ENCODE data around the gene GPLD1.
"Not testable (repeated sequence)": the region's sequence is repeated elsewhere in the genome, so short reads cannot be mapped to it uniquely, and the experiment has no call there.

The GPLD1 gene

DNA sequence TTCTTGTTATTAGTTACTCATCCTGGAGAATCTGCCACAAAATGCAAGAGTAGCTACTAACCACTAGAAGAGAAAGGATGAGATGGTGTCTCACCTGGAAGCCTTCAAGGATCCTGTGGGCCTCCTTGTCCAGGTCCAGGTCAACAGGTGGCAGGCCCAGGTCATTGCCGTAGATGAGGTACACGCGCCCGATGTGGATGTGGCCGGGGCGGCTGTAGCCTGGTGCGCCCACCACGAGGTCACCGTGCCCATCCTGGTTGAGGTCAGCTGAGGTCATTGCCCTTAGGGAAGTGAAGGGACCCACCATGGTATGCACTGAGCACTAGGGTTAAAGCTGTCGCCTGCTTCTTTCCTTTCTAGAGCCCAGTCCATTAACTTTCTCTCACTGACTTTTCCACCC is 35.5 kb downstream of the GPLD1 start:
- no peak for ATAC-seq

DNA sequence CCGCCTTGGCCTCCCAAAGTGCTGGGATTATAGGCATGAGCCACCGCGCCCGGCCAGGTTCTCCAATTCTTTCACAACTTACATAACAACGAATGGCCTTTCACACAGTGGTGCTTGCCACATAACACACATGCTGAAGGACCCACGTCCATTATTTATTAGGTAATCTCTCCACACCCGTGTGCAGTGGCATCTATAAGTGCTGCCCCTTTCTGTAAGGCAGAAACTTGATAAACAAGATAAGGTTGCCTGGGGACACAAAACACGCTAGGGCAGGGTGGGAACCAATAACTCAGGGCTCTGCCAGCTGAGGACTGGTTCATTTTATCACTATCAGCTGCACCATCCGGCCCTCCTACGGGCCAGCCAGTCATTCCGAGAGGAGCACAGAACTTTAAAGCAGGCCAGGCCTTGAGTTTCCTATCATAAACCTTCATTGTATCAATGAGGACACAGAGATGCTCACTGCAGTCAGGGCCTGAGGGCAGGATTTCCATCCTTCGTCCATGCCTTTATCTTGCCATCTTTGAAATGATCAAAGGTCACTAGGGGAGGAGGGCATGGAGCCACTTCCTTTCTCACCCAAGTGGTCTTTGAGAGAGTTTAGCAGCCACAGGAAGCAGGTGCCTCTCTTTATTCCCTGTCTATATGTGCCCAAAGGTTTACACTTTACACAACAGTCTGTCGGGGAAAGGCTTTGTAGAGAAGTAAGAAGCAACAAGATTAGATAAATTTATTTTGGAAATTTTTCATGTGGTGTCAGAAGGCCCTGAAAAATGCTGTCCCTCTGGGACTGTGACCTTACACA is 37.6 kb downstream of the GPLD1 start:
- no peak for ATAC-seq

DNA sequence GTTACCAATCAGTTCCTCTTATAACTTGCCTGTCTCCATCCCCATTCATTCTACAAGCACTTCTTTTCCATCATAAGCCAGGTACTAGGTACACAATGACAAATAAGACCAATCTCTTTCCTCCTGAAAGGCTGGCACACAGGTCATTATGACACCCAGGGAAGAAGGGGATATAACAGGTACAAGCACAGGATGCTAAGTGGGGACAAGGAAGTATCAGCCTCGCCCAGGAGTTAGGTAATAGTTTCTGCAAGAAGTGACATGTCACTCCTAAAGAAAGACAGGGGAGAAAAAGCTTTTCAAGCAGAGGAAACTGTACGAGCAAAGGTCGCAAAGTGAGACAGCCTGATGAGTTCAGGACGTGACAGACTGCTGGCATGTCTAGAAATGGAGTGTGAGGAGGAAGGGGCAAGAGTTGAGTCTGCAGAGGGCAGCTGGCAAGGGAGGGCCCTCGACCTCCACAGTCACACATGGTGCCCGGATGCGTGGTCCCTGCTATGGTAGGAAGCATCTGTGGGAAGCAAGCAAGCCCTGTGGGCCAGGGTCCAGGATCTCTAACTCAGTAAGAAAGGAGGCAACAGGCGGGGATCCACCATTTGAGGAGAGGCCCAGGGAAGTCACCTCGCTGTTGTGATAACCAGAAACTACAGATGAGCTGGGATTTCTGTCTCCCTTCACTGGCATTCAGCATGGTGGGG is 40.4 kb downstream of the GPLD1 start:
- ATAC-seq: no peak

DNA sequence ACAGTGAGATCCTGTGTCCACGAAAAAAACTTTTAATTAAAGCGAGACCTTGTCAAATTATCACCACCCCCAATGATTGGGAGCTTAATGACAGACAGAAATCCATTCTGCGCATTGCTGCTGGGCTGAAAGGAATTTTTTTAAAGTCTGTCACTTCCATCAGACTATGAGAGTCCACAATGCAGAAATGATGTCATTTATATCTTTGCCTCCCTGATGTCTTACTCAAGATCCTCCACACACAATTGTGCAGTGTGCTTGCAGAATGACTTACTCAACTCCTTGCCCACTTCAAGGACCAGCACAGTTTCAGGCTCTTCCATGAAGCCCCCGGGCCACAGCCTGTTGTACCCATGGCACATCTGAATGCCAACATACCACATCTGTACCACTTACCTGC is 41.0 kb downstream of the GPLD1 start:
- no peak for ATAC-seq

DNA sequence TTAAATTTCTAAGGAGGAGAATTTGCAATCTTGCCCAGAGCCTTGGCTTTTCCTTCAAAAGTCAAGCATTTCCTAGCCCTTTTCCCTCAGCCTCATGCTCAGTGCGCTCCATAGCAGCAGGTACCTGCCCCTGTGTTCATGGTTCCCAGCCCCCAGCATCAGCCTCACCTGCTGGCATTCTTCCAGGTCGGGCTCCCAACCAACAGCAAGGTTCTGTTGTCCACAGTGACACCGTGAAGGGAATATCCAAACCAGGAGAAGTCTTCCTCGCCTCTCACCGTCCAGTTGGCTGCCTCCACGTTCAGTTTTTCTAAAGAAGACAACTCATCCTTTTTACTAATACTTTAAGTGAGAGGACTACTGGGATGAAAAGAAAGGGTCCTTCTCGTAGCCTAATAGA is 42.7 kb downstream of the GPLD1 start:
- ATAC-seq: no peak

DNA sequence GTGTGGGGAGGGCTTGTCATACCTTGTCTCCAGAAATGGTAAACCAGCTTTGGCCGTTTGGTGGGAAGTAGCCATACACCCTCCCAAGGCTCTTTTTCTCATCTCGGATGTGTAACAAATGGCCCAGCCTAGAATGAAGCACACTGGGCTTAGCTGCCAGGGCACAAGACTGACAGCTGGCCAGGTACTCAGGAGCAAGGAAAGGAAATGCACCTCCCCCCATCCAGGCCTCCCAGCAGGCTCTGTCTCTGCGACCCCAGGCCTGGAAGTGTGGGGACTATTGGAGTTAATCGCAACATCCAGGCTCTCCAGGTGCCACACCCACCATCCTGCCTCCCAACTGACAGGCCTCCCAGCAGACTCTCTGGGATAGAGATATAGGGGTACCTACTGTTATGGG is 43.7 kb downstream of the GPLD1 start:
- ATAC-seq: no peak

DNA sequence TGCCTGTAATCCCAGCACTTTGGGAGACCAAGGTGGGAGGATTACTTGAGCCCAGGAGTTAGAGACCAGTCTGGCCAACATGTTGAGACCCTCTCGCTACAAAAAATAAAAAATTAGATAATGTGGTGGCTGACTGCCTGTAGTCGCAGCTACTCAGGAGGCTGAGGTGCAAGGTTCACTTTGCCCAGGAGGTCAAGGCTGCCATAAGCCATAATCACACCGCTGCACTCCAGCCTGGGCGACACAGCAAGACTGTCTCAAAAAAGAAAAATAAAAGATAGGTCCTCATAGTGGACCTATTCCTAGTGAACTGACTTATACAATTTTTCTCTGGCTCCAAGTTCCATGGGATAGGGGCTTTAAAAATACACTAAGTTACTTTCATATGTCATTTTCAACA is 44.8 kb downstream of the GPLD1 start:
- ATAC-seq: no peak

DNA sequence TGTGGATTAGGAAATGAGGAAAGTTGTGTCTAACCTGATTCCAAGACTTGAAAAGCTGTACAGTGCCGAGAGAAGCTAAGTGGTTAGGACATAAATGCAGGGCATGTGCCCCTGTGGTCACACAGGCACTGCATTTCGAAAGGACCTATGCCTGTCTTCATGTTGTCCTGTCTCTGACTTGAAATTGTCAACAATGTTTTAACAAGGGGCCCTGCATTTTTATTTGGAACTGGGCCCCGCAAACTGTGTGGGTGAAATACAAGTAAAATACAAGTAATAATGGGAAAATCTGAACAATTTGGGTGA is 47.8 kb downstream of the GPLD1 start:
- no peak for ATAC-seq

DNA sequence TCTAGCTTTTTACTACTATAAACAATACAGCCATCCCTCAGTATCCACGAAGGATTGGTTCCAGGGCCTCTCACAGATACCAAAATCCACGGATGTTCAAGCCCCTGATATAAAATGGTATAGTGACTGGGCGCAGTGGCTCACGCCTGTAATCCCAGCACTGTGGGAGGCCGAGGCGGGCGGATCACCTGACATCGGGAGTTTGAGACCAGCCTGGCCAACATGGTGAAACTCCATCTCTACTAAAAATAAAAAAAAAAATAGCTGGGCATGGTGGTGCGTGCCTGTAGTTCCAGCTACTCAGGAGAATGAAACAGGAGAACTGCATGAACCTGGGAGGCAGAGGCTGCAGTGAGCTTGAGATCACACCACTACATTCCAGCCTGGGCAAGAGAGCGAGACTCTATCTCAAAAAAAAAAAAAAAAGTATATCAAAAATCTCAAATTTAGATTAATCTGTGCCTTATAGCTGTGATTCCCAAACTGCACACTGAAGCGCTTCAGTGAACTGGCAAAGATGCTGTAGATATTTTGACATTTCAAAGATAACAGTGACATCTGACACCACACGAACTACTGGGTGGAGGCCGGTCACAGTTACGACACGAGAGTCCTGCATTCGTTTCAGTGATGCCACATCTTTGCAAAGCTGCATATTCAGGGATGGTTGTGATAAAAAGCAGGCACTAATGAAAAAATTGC is 48.3 kb downstream of the GPLD1 start:
- ATAC-seq: no peak

DNA sequence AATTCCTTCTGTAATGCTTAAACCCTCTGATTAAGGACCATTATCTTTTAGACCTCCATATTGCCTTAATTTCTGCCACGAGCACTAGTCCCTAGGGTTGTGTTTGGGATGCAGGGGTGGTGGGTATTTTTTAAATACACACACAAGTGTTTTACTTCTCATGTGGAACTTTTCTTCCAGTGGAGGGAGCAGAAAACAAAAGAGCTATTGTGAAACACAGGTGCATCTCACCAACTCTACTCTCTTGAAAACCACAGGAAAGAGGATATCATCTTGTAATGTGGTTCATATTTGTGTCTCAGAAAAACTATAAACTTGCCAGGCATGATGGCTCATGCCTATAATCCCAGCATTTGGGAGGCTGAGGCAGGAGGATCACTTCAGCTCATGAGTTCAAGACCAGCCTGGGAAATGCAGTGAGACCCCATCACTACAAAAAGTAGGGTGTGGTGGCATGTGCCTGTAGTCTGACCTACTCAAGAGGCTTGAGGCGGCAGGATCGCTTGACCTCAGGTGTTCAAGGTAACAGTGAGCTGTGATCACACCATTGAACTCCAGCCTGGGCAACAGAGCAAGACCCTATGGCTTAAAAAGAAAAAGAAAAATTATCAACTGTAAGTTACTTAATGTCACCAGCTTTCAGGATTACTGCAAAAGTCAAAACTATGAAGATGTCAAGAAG is 49.4 kb downstream of the GPLD1 start:
- ATAC-seq: no peak

DNA sequence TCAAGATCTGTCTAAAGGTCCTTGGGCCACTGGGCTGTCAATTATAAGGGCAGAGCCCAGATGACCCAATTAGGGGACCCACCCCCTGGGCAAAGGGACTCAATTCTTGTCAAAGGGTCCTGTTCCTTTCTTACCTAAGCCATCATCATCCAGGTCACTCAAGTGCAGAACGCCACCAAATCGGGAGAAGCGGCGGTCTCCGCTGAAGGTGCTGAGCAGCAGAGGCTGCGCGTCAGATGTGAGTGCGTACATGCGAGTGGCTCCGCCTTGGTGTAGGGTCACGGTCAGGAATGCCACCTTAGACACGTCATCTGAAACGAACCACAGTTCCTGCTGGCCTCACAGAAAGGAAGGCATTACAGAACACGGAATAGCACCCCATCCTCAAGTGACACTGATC is 52.4 kb downstream of the GPLD1 start:
- ATAC-seq: no peak

DNA sequence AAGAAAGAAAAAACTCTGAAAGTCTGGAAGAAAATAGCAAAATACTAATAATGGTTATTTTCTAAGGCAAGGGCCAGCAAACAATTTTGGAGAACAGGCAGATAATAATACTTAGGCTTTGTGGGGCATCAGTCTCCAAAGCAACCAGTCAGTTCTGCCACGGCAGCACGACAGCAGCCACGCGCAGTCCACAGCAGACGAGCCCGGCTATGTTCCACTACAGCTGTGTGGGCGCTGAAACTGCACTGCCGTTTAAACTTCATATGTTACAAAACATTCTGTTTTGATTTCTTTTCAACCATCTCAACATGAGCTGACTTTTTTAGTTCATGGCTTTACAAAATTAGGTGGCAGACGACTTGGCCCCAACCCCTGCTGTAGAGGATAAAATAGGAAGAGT is 56.8 kb downstream of the GPLD1 start:
- no peak for ATAC-seq

DNA sequence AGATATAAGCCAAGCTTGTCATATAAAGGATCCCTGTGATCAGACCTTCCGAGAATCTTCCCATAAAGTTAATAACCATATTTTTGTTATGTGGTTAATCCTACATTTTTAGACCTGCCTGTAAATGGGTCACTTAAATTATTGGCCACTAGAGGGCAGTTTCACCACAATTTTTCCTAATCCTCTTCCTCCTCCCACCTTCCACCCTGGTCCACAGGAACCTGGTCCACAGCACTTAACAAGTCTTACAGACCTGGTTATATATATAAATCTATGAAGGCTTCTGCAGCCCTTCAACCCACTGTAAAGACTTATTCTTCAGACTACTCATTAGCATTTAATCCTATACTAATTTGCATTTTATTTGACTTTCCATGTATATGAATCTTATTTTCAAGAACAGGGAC is 58.3 kb downstream of the GPLD1 start:
- ATAC-seq: peak in 1 of 2 donors; percentile 41

DNA sequence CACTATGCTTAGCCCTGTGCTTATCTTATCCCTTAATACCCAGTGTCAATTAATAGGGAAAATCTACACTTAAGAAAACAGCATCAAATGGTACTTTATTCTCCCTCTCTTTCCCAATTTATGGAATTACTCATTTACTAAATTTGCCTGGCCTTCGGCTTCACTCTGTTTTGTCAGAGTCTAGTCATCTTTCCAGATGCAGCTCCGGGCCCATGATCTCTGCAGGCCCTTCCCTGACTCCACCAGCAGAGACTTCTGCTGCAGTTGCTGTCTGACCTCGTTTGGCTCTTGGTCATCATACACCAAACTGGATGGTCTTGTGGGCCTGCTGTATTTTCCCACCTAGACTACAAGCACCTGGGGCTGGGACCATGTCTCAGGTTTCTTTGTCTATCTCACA is 59.3 kb downstream of the GPLD1 start:
- ATAC-seq: no peak

DNA sequence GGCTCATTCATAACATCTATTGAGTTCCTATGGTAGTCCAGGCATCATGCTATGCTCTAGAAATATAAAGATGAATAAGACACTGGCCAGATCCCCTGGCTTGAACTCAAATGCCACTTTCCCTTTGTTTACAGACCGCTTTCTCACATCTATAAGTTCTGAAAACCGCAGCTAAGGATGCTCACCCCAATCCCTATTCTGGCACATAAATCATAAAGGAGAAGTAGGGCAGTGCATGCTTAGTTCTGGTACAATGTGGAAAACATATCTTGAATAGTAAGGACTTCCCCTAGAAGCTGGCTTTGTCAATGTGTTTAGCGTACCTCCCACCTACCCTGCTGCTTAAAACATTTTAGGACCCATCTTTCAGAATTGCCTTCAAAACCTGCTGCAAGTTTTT is 60.2 kb downstream of the GPLD1 start:
- ATAC-seq: no peak

DNA sequence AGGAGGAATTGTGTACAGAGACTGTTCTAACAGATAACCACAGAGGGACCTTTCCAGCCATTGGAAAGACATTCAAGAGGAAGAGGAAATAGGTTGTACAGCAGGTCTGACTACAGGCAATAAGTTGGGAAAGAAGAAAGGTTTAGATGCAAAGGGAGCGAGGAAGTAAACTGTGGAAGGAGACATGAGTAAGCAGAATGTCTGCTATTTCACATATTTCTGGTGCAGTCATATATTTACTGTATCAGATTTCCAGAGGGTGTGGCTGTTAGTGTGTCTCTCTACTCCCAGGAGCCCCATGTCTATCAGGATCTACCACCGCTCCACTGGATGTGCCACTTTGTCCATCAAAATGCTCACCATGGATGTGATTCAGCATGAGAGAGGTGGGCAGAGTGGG is 60.8 kb downstream of the GPLD1 start:
- ATAC-seq: no peak

DNA sequence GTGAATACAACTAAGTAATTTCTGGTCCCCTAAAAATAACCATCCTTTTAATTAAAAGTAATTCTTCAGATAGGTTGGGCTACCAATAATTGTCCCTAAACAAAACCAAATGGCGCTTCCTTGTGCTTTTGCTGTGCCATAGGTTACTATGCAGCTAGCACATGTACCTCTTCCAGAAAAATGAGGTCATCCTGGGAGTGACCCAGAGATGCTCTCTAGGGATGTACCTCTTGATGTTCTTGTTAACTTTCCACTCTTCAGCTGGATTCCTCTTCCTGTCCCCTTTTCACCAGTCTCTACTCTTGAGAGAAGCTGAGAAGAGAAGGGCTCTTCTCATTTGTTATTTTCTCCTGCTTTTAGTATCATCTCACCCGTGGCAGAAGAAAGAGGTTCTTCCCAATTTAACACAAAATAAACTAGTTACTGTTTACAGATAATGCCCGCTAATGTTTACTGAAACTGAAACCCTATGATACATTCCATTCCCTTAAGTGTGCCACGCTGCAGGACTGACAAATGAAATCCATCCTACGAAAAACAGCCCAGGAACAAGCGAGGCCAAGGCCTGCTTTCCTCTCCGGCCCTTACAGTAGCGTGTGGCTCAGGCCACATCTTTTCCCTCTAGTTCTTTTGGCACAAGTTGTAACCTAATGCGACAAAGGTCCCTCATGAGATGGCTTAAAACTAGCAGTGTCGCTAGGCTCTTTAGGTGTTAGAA is 62.5 kb downstream of the GPLD1 start:
- ATAC-seq: no peak

DNA sequence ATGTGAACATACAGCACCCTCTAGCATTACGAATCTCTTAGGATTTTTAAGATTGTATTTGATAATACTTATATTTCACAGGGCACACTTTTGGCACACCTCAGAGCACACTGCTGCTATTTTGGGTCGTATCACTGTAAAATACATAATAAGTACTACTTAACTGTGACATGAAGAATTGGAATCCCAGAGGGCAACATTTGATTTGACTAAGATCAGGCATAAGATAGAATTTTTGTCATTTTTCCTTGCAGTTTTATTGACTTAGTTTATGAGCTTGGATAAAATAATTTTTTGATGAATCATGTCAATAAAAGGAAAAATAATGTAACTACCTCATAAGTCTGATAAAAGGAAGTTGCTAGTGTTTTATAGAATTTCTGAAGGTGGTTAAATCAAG is 64.3 kb downstream of the GPLD1 start:
- ATAC-seq: no peak

DNA sequence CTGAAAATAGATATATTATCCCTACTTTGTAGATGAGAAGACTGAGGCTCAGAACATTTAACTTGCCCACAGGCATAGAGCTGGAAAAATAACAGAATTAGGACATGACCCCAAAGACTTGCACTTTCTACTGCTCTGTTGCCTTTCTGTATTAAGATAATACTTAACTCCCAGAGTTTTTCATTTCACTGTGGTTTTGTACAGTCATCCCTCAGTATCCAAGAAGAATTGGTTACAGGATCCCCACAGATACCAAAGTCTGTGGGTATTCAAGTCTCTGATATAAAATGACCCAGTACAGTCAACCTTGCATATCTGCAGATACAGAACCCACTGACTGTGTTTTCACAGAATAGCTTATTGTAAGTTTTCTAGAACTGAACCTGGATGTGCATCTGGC is 69.9 kb downstream of the GPLD1 start:
- no peak for ATAC-seq

DNA sequence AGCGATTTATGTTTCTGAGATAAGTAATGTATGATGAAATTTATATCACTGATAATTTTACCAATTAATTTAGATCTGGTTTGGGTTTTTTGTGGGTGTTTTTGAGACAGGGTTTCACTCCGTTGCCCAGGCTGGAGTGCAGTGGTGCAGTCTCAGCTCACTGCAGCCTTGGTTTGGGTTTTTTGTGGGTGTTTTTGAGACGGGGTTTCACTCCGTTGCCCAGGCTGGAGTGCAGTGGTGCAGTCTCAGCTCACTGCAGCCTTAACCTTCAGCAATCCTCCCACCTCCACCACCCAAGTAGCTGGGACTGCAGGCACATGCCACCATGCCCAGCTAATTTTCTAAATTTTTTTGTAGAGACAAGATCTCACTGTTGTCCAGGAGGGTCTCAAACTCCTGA is 73.6 kb downstream of the GPLD1 start:
- ATAC-seq: no peak

DNA sequence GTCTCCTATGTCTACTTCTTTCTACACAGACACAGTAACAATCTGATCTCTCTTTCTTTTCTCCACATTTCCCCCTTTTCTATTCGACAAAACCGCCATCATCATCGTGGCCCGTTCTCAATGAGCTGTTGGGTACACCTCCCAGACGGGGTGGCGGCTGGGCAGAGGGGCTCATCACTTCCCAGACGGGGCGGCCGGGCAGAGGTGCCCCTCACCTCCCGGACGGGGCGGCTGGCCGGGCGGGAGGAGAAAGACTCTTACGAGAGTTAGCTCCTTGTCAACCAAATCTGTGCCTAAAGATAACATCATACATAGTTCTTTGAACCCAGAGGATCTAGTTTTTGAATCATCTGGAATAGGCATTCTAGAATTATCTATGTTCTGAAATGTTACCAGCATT is 74.8 kb downstream of the GPLD1 start:
- ATAC-seq: not testable (repeated sequence)

DNA sequence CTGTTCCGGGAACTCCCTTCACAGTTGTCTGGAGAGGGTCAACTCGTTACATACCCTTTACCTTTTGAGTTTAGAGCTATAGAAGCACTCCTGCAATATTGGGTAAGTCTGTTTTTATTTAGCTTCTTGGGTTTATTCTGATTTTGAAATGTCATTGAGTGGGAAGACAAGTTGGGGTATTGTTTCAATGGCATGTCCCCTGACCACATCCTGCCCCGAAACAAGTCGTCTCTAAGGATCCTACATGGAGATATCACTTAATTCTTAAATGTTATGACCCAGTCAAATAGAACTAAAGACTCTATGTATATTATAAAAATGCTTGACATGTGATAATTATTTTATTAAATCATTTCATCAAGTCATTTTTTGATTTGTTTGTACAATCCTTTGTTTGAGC is 77.1 kb downstream of the GPLD1 start:
- no peak for ATAC-seq

DNA sequence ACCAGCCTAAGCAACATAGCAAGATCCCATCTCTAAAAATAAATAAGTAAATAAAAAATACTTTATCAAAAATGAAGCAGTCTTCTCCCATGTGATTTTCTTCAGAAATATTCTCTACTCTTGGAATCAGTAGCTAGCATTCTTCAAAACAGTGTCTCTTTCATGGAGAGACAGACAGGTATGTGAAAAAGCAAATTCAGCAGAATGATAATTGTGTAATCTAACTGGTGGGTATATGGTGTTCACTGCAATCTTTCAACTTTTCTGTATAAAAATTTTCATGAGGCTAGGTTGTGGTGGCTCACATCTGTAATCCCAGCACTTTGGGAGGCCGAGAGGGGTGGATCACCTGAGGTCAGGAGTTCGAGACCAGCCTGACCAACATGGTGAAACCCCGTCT is 78.8 kb downstream of the GPLD1 start:
- no peak for ATAC-seq
